Endothelial cell of umbilical vein (primary cell): ENCODE measurements around the gene PDX1. TPM values are rescaled to one million over a fixed set of nuclear protein-coding genes. Genes with fewer than 3 reads are reported as not detected.

ENCODE experiments used
- BruUV-seq: library from RNA; stranded (reverse); fragments of 400-500 nt; replicated peaks from 2 replicates; lab custom pipeline; 2021; lab: Mats Ljungman, UMichigan
- CTCF ChIA-PET: fragments of 300-600, 350-600 bp; sonication (Branson Sonifier 250); formaldehyde crosslinking; loops from one replicate; lab custom pipeline; 2021; ENCODE audit warnings: antibody characterized with exemption, inconsistent platforms; lab: Charles Lee
- POLR2A ChIA-PET: fragments of 300-600, 350-600 bp; sonication (Branson Sonifier 250); formaldehyde crosslinking; loops from one replicate; lab custom pipeline; 2021; ENCODE audit warnings: antibody characterized with exemption, inconsistent platforms; lab: Charles Lee
- DNase-seq: peaks from one replicate; pipeline ENCODE4 v3.0.0-alpha.2; 2011; ENCODE audit warnings: low read depth, low spot score
- FAIRE-seq: peaks from 2 replicates; lab custom pipeline; 2011; peaks lifted over from hg19 to GRCh38; lab: Jason Lieb, UNC
- H2AFZ ChIP-seq: 2 replicates; pipeline ENCODE4 v1.6.0; 2012; ENCODE audit warnings: low read depth, low read length, control low read depth, inconsistent platforms
- H3K27ac ChIP-seq: 2 replicates; pipeline ENCODE4 v1.5.1; 2011; ENCODE audit warnings: low read depth, mild to moderate bottlenecking, control low read depth, low read length, moderate library complexity; ENCODE audit not compliant: insufficient read depth
- H3K27me3 ChIP-seq, 2 experiments: 2 replicates each; pipeline versions ENCODE4 v1.6.0 to v1.6.1; 2011; ENCODE audit warnings: low read length in 2 of 2, mixed read lengths in 1 of 2; ENCODE audit not compliant: control insufficient read depth in 2 of 2, insufficient read depth in 2 of 2
- H3K36me3 ChIP-seq, 2 experiments: 2 replicates in 1 of 2; 3 replicates in 1 of 2; pipeline ENCODE4 v1.5.1; 2011; ENCODE audit warnings: low read length in 2 of 2, mild to moderate bottlenecking in 1 of 2, moderate library complexity in 1 of 2; ENCODE audit not compliant: control insufficient read depth in 2 of 2, insufficient read depth in 2 of 2; ENCODE audit errors: extremely low read depth in 1 of 2
- H3K4me1 ChIP-seq: 3 replicates; pipeline ENCODE4 v1.5.1; 2011; ENCODE audit warnings: mild to moderate bottlenecking, low read length; ENCODE audit not compliant: control insufficient read depth, insufficient read depth; ENCODE audit errors: extremely low read depth
- H3K4me2 ChIP-seq: 2 replicates; pipeline ENCODE4 v1.6.1; 2011; ENCODE audit warnings: low read length, control low read depth, mixed read lengths; ENCODE audit not compliant: insufficient read depth
- H3K4me3 ChIP-seq, 3 experiments: fragments of 200-600 bp in 1 of 3; sonication (generic), shearing (Covaris generic) in 1 of 3; replicated peaks in 1 of 3; 2 replicates each; pipeline ENCODE4 v1.5.1; 2011 to 2016; ENCODE audit warnings: control low read depth in 3 of 3, low read length in 3 of 3, mild to moderate bottlenecking in 2 of 3, inconsistent platforms in 1 of 3, low read depth in 1 of 3, moderate library complexity in 1 of 3; ENCODE audit not compliant: insufficient read depth in 1 of 3
- H3K79me2 ChIP-seq: 2 replicates; pipeline ENCODE4 v1.6.0; 2012; ENCODE audit warnings: low read length, inconsistent platforms; ENCODE audit not compliant: control insufficient read depth, insufficient read depth
- H3K9ac ChIP-seq: replicated peaks from 2 replicates; pipeline ENCODE3; 2011; ENCODE audit warnings: low read length, control low read depth; ENCODE audit not compliant: insufficient read depth; ENCODE audit errors: extremely low read depth
- H3K9me1 ChIP-seq: replicated peaks from 3 replicates; pipeline ENCODE4 v1.6.0; 2011; ENCODE audit warnings: mild to moderate bottlenecking, low read length; ENCODE audit not compliant: control insufficient read depth, insufficient read depth; ENCODE audit errors: extremely low read depth
- H3K9me3 ChIP-seq: replicated peaks from 2 replicates; pipeline ENCODE4 v1.5.1; 2012; ENCODE audit warnings: low read length, inconsistent platforms; ENCODE audit not compliant: control insufficient read depth, insufficient read depth
- H4K20me1 ChIP-seq: replicated peaks from 2 replicates; pipeline ENCODE3; 2011; ENCODE audit warnings: mild to moderate bottlenecking, low read length; ENCODE audit not compliant: control insufficient read depth, insufficient read depth; ENCODE audit errors: extremely low read depth
- CTCF ChIP-seq, 2 donors: IDR thresholded peaks; 1 replicate in 1 of 2; 2 replicates in 1 of 2; pipeline ENCODE4 v1.5.1; 2011; ENCODE audit warnings: low read length in 2 of 2, mild to moderate bottlenecking in 2 of 2, moderate library complexity in 2 of 2, control low read depth in 1 of 2, inconsistent platforms in 1 of 2, low read depth in 1 of 2; ENCODE audit not compliant: insufficient read depth in 1 of 2; ENCODE audit errors: extremely low read depth in 1 of 2
- EZH2 ChIP-seq: IDR thresholded peaks from 2 replicates; pipeline ENCODE4 v1.6.1; 2012; ENCODE audit warnings: borderline replicate concordance, low read depth, mild to moderate bottlenecking, moderate library complexity, low read length, inconsistent platforms; ENCODE audit not compliant: severe bottlenecking
- FOS ChIP-seq: IDR thresholded peaks from 2 replicates; pipeline ENCODE4 v1.6.1; 2011; ENCODE audit warnings: mild to moderate bottlenecking, low read length, moderate library complexity, borderline replicate concordance; ENCODE audit not compliant: insufficient read depth
- GATA2 ChIP-seq: IDR thresholded peaks from 2 replicates; pipeline ENCODE4 v1.7.0; 2011; ENCODE audit warnings: low read depth, mild to moderate bottlenecking, moderate library complexity, mixed read lengths, low read length; ENCODE audit not compliant: insufficient read length, insufficient read depth
- MYC ChIP-seq: IDR thresholded peaks from one replicate; pipeline ENCODE4 v1.6.1; 2011; ENCODE audit warnings: mild to moderate bottlenecking, low read depth, low read length
- POLR2A ChIP-seq: IDR thresholded peaks from 2 replicates; pipeline ENCODE4 v1.6.1; 2012; ENCODE audit warnings: low read depth, mild to moderate bottlenecking, control low read depth, low read length
- dilution Hi-C: fragments of 300-500 bp; cut with MboI; formaldehyde crosslinking; loops from one replicate; pipeline ENCODE4 v1.15.0; 2019; ENCODE audit warnings: low sequenced_read_pairs; ENCODE audit not compliant: extremely low pct_ligation_motif_present
- intact Hi-C: fragments of 100-400 bp; cut with micrococcal nuclease; formaldehyde crosslinking; loops from one replicate; pipeline ENCODE4 v1.10.0; 2022
- polyA plus RNA-seq, 4 experiments: library from polyadenylated mRNA; depleted of rRNA in 3 of 4; stranded (reverse) in 3 of 4; unstranded in 1 of 4; fragments of >200 nt; gene quantifications; 2 replicates each; pipeline versions ENCODE4 v1.2.1 to v1.2.3, GENCODE V29; 2011 to 2012; ENCODE audit warnings: missing spikeins in 1 of 4
- total RNA-seq: library from RNA; stranded (reverse); gene quantifications from 2 replicates; pipeline ENCODE4 v1.2.3, GENCODE V29; 2021
- TF ChIP-seq, protein P1 (sequence below): IDR thresholded peaks from 2 replicates; pipeline ENCODE4 v1.6.1; 2011; ENCODE audit not compliant: insufficient read depth, insufficient read length

The PDX1 gene
- total and polyA plus RNA-seq, 2 donors (not counting 3 experiments of a cell fraction or from before 2014, with no cell fraction given) = not detected

- H3K4me3 ChIP-seq = no peak overlapping the region
- H4K20me1 ChIP-seq = no peaks in the 10 kb centered on the region
- H3K9me3 ChIP-seq = no peaks in the 10 kb centered on the region
- no peak overlapping the region for H2AFZ ChIP-seq
- DNase-seq (no peak), FAIRE-seq (no peak)
- H3K79me2 ChIP-seq = no peaks in the 10 kb centered on the region
- H3K9me1 ChIP-seq = no peaks in the 10 kb centered on the region
- intact Hi-C loops (no loop called here), dilution Hi-C loops (no loop called here)
- no peak for TF ChIP-seq CTCF (IDR thresholded peaks at IDR 0.05; ENCODE audit: extremely low read depth in 1 of 2, insufficient read depth in 1 of 2, low read depth in 1 of 2, low read length in 2 of 2)
- TF ChIP-seq FOS = no peak
- no peak for TF ChIP-seq GATA2
- TF ChIP-seq EZH2 = no peak
- TF ChIP-seq, protein P1, sequence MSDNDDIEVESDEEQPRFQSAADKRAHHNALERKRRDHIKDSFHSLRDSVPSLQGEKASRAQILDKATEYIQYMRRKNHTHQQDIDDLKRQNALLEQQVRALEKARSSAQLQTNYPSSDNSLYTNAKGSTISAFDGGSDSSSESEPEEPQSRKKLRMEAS = no peak
- TF ChIP-seq MYC = no peak
- no peak for TF ChIP-seq POLR2A
- no peaks in the 10 kb centered on the region for H3K36me3 ChIP-seq
- no TSS peak for BruUV-seq
- H3K9ac ChIP-seq = no peak overlapping the region
- POLR2A ChIA-PET = no interaction called here
- peaks cover 3% of the 10 kb centered on the region for H3K4me1 ChIP-seq
- peaks cover 75 to 95% of the 10 kb centered on the region in 2 experiments for H3K27me3 ChIP-seq
- CTCF ChIA-PET = interaction anchor here (1.1 to 2.2 kb wide), 4 partner anchors 9 to 624 kb away, joined by 3 to 15 read pairs (median 6); no protein-coding TSS in a partner anchor
- H3K4me2 ChIP-seq = no peak overlapping the region
- H3K27ac ChIP-seq = no peak overlapping the region
Measured at GRCh38 chr13:27962982-27963381, 43.2 kb downstream of the PDX1 start.
